NCI-H2107 treated with DMSO at 0.1 percent for 48 hours (cell line): ENCODE results near the gene ERC1.

Experiments used
- DNase-seq: peaks from one replicate; lab custom pipeline; 2025; ENCODE audit not compliant: unreplicated experiment; lab: John Stamatoyannopoulos, UW

ERC1 gene

DNA sequence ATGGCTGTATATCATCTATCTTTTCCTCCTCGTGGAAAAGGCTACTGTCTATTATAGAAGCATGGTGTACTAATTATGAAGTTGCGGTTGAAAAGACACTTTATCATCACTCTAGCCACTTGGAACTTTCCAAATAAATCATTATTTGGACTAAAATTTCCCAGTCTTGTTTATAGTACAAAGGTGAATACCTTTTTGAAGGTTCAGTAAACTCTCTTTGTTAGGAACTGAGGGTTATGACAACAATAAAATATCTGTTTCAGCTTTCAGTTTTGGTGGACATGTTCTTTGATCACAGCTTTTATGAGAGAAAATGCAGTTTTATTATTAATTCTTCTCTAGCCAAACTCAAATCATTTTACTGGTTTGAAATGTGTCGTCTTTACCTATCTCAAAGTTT is 386.7 kb downstream of the ERC1 start:
- no peak for DNase-seq

DNA sequence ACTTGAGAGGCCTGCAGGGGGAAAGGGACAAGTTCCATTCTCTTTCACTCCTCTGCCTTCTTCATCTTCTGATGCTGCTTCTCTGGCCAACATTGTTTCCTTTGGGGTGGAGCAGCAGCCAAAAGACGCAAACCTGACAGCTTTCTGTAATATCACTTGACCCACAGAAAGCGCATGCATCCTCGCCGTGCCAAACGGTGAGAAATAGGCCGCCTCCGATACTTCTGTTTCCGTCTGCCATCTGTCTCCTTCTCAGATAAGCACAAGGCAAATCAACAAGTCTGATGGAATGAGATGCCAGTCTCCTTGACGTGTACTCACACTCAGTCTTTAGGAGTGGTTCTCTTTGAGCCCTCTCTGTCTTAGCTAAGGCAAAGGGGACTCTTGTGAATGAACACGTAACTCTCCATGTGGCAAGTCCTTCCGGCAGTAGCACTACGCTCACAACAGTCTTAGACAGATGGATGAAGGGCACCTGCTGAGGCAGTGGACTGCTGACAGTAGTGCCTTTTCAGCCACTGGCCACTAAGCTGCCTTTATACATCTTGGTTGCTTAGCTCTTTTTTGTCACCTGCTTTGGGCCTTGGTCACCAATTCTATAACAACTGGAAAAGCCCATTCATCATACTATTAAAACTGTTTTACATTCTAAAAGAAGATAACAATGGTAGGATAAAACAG is 389.3 kb downstream of the ERC1 start:
- no peak for DNase-seq

DNA sequence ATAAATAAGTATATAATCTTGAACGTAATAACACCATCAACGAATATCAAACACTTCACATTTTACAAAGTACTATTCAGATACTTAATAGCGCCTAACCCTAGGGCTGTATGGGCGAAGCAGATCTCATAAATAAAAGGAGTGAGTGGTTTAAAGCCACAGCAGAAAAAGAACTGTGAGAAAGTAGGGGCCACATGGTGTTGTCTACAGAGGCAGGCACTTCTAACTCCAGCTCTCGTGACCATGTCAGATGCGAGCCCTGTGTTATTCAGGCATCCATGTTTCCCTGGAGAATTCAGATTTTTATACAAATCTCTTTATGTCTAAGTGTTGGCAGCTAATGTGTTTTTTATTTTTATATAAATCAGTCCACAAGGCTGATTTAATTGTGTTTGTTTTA is 391.1 kb downstream of the ERC1 start:
- no peak for DNase-seq

DNA sequence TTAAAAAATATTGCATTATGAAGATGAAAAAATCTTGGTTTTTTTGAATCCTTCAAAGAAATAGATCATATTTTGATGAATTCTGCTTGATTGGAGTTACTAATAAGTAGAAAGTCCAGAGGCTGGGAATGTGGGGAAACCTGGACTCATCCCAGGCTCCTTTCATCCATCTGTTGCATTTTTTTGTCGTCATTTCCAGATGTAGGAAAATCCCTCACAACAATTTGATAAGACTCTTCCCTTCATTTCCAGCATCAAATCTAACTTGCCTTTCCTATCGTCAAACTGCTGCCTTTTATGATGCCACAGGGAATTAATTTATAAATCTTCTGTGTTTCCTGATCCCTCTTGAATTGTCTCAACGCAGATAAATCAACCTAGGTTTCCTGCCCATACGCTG is 391.8 kb downstream of the ERC1 start:
- no peak for DNase-seq

DNA sequence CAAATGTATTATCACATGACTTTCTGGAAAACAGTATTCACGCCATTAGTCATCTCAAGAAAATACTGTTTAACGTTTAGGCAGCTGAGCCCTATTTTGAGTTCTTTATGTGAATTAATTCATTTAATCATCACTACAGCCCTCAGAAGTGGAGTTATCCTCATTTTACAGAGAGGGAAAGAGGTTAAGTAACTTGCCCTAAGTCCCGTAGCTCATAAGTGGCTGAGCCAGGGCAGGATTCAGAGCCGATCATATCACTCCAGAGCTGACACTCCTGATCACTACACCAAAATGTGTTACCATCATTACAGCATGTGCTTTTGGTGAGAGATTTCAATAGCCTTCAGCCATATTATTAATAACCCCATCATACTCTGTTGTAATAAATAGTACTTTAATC is 392.7 kb downstream of the ERC1 start:
- no peak for DNase-seq

DNA sequence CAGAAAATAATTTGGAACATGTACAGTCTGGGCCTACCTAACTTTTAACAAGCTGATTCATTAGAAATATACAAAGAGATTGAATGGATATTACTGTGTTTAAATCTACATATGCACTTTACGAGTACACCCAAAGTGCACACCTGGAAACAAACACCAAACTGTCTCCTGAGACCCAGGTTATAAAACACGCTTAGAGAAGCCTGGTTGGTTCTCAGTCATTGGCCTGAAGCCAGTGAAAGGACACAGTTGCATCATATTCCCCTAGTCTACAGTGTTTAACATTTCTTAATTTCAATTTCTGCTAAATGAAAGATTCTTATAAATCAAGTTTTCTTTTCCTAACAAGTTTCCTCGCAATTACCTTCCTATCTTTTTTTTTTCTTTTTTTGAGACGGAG is 393.9 kb downstream of the ERC1 start:
- DNase-seq, result no peak

DNA sequence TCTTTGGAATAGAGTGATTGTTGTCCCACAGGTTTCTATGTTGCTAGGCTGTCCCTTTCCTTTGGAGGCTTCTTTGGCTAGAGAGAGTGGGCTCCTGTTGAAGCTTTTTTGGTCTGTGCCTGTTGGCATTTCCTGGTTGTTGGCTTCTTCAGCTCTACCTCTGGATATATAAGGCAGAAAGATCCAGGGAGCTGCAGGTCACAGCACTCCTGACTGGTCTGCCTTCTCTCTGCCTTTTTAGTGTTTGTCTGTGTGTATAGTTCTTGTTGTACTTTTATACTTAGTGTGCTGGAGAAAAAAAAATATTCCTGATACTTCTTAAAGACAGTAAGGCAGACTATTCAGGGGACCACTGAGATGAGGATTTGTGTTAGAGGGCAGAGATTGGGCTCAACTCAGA is 400.7 kb downstream of the ERC1 start:
- no peak for DNase-seq

DNA sequence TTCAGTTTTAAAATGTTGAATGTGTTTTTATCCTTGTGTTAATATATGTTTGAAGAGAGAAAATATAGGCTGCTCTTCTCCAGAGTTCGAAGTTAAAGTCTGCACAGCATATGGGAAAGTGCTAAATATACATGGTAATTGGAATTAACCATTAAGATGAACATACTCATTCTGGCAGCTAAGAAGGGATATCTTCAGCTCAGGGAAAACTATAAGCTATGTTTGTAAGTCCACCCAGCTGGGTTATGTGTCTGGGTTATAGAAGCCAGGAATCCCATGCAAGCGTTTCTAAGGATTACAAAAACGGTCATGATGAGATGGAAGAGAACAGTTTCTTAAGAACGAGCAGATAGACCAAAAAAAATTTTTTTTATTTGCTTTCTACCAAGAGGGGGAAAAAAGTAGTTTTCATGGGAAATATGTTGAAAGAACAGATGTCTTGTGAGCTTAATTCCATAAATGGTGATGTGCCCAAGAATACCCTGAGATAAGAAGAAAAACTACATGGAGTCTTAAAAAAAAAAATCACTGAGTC is 404.5 kb downstream of the ERC1 start:
- DNase-seq, result no peak

DNA sequence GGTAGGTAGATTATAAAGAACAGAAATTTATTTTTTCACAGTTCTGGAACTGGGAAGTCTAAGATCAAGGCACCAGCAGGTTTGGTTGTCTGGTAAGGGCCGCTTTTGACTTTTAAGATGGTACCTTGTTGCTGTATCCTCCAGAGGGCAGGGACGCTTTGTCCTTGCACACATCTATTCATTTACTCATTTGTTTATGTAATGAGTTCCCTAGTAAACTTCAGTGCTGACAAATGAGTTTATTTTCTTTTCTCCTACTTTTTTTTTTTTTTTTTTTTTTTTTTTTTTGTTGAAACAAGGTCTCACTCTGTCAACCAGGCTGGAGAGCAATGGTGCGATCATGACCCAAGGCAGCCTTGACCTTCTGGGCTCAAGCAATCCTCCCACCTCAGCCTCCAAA is 407.6 kb downstream of the ERC1 start:
- DNase-seq, result no peak

DNA sequence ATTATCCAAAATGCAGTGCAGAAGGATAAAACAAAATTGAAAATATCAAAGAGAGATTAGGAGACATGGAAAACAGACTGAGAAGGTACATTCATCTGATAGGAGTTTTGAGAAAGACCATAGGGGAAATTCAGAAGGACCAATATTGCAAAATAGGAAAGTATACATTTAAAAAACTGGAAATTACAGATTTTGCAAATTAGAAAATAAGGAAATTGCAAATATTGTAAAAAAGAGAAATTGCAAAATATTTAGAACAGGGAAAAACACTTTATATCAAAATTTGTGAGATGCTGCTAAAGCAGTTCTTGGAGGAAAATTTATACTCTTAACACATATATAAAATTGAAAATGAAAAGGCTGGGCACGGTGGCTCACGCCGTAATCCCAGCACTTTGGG is 410.9 kb downstream of the ERC1 start:
- DNase-seq, result no peak

DNA sequence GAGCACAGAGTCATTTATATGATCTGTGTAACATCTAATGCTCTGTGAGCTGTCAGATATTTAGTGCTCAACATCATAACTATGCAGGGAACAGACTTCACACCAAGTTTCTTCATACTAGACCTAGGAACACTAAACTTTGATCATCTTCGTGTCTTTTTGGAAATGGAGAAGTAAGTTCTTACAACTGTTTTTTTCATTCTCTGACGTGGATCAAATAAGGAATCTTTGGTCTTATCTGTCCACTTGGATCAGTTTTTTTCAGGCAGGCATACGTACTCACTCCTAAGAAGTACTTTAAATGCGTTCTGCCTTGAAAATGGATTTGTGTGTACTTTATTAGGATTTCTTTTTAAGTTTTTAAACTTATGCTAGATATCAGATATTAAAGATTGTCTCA is 412.4 kb downstream of the ERC1 start:
- no peak for DNase-seq

DNA sequence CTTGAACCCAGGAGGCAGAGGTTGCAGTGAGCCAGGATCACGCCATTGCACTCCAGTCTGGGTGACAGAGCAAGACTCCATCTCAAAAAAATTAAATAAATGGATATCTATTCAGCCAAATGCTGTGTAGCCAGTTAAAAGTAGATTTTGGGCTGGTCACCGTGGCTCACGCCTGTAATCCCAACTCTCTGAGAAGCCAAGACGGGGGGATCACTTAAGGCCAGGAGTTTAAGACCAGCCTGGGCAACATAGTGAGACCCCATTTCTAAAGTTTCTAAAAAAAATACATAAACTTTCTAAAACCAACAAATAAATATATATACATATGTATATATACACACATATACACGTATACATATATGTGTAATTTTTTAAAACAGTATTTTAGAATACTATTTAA is 414.6 kb downstream of the ERC1 start:
- no peak for DNase-seq

DNA sequence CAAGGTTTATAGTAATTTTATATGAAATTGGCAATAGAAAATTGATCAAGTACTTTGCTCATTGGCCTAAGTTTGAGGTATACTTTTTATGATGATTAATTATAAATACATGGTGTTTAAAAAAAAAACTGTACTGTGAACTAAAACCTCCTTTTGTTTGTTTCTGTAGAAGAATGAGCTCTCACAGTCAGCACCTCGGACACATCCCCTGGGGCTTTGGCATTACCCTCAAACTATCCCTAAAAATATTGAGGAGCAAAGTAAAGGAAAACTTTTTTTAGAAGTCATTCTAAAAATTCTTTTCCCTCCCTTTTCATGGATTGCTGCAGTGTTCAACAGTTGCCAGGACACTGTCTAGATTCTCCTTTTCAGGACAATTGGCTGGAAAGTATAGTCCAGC is 419.8 kb downstream of the ERC1 start:
- DNase-seq, result no peak

DNA sequence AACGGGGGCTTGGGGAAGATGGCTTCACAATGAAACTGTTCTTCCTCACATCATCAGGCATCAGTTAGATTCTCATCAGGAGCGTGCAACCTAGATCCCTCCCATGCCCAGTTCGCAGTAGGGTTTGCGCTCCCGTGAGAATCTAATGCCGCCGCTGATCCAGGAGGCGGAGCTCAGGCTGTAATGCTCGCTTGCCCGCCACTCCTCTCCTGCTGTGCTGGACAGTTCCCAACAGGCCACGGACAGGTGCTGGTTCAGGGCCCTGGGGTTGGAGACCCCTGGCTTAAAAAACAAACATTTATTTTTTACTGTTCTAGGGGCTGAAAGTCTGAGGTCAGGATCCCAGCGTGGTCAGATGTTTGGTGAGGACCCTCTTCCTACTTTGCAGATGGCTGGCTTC is 422.9 kb downstream of the ERC1 start:
- no peak for DNase-seq

DNA sequence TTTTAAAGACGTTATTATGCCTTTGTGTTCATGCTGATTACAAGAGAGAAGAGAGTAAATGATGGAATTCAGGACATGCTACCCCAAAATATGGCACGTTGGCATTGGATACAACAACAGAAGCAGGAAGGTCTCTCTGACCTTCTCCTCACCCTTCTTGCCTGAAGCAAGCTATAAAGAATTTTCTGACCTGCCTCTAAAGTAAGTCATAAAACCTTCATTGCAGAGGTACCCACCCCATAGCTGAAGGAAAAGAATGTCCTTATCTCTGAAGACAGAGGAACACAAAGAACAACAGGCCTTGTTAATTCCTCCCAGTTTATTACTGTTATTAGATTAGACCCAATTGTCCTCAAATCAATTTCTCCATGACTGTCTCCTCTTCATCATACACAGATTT is 427.1 kb downstream of the ERC1 start:
- no peak for DNase-seq

DNA sequence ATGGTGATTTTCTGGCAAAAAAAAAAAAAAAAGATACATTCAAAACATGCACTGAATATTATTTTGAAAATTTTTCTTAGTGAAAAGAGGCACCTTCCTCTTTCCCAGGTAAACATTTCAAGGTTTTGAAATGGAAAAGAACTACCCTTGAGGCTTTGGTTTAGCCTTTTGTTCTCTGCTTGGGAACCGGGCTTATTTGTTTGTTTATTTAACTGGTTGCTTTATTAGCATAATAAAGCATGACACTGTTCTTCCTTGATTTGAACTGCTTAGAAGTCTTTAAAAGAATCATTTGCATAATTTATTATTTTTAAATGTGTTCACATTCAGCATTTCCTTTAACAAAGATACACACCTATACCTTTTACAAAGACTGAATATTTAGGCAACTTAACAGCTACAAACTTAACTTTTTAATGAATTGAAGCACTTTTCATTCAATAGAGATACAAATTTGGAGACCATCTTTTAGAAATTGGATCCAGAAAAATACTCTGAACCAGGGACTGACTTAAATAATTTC is 428.9 kb downstream of the ERC1 start:
- no peak for DNase-seq

DNA sequence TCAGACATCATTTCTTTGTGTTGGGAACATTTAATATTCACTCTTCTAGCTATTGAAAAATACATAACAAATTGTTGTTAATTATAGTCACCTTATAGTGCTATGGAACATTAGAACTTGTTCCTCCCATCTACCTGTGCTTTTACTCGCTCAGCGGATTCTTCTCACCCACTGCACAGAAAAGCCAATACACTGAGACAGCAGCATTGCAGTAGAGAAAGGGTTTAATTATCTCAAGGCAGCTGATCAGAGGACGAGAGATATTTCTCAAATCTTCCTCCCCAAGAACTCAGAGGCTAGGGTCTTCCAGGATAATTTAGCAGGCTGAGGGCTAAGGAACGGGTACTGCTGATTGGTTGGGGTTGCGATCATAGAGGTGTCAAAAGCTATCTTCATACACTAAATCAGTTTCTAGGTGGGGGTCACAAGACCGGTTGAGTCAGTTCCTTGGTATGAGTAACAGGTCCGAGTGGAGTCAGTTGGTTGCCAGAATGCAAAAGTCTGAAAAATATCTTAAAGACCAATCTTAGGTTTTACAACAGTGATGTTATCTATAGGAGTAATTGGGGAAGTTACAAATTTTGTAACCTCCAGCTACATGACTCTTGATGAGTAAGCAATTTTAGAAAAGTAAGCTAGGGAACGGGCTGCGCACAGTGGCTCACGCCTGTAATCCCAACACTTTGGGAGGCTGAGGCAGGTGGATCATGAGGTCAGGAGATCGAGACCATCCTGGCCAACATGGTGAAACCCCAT is 430.2 kb downstream of the ERC1 start:
- DNase-seq, result no peak

DNA sequence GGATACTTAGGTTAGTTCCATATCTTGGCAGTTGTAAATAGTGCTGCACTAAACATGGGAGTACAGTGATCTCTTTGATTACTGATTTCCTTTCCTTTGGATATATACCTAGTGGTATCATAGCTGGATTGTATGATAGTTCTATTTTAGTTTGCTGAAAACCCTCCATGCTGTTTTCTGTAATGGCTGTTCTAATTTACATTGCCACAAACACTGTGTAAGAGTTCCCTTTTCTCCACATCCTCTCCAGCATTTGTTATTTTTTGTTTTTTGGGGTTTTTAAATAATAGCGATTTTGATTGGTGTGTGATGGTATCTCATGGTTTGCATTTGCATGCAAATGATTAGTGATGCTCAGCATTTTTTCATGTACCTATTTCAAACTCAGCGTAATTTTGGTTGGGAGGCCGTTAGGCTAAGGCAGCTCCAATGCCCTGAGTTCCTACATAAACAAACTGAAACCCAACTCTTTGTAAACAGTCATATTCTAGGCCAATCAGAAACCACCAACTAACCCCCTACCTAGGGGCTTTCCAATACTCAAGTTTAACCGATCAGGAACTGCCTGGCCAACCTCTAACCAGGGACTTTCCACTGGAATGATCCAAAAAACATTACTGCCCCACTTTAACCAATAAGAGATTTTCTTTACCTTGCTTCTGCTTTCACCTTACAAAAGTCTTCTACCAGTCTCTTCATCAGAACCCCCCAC is 431.7 kb downstream of the ERC1 start:
- no peak for DNase-seq

DNA sequence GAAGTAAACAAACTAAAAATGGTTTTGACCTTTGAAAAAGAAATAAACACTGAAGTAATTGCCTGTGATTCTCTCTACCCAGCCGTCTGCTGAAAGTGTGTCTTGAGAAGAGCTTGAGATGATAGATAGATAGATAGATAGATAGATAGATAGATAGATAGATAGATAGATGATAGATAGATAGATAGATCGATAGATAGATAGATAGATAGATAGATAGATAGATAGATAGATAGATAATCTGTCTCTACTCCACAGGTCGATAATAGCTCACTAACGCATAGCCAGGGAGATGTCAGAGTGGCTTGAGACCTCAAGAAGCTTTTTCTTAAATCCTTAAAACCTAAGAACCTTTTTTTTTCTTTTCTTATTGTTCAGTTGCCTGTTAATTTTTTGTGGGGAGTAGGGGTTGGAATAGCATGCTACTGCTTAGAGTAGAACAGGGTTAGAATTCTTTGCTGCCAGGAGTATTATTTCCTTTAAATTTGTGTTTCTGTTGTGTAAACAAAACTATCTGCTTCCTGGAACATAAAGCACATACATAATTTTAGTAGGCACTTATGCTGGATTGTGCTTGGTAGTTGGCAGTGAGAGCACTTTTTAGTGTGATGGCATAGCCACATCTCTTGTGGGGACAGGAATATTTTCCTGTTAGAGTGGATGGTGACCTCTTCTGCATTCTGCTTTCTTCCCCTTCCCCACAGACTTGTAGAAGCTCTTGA is 433.8 kb downstream of the ERC1 start:
- no peak for DNase-seq

DNA sequence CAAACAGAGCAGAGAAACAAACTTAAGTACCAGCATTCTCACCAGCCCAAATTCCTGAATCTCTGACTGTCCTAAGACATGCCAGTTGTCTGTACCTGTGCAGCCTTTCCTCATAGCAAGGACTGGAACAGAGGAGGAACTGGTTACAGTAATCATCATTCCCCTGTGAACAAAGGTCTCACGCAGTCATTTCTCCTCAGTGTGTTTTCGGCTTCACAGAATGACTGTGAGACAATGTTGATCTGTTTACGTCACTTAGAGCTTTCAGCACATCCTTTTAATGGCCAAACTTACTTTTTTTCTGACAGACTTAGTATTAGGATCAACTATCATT is 434.3 kb downstream of the ERC1 start:
- DNase-seq, result no peak

DNA sequence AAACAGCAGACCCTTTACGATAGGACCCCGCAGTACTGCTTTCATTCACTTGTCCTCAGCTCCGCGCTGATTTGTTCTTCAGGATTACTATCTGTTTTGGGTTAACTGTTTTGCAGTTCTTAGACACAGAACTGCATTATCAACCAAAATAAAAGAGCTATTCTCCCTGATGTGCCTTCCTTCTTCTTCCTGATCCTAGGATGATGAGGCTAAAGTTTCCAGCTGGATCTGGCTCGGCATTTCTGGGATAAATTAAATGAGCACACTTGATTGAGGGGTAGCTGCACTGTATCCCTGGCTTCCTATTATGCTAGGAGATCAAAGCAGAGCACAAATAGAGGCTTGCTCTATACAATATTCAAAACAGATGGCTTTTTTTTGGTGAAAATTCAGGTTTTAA is 437.6 kb downstream of the ERC1 start:
- DNase-seq, result no peak
